Measurements from ENCODE around the gene EYS. TPM values are rescaled to one million over a fixed set of nuclear protein-coding genes. Genes with fewer than 3 reads are reported as not detected.
"Not testable (repeated sequence)": the region's sequence is repeated elsewhere in the genome, so short reads cannot be mapped to it uniquely, and the experiment has no call there.

Gene EYS
- total RNA-seq, 1 donor from 2014 or later: not detected

DNA sequence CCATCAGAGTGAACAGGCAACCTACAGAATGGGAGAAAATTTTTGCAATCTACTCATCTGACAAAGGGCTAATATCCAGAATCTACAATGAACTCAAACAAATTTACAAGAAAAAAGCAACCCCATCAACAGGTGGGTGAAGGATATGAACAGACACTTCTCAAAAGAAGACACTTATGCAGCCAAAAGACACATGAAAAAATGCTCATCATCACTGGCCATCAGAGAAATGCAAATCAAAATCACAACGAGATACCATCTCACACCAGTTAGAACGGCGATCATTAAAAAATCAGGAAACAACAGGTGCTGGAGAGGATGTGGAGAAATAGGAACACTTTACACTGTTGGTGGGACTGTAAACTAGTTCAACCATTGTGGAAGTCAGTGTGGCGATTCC lies 1773.1 kb downstream of the EYS start:
- DNase-seq; H3K36me3 Mint-ChIP-seq (ENCODE audit: low read depth); intact Hi-C loops (cut with micrococcal nuclease); H3K27me3 Mint-ChIP-seq; H3K27ac Mint-ChIP-seq; H3K4me3 Mint-ChIP-seq; H3K9me3 Mint-ChIP-seq; H3K4me1 Mint-ChIP-seq: not testable (repeated sequence)

DNA sequence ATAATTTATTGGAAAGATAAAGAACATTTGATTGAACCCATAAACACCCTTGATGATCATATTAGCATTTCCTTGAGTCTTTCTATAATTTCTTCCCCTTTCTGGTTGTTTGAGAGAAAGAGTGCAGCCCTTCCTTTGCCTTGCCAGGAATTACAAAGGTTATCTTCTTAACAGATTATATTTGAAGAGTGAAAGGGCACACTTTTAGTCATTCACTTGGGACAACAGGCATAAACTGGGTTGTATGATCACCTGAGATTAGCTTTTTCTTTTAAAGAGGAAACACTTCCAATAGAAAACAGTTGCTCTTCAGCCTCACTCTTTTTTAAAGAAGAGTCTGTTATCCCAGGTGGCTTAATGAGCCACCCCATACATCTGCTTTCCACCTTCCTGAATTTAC lies 1776.2 kb downstream of the EYS start:
- Mint-ChIP-seq H3K27me3 (no peaks in the 10 kb centered on the region), H3K27ac (no peak overlapping the region), H3K4me1 (no peaks in the 10 kb centered on the region), H3K36me3 (ENCODE audit: low read depth) (no peaks in the 10 kb centered on the region), H3K4me3 (no peak overlapping the region), H3K9me3 (no peaks in the 10 kb centered on the region)
- DNase-seq: no peak
- intact Hi-C loops (cut with micrococcal nuclease): no loop called here

GRCh38 chr6:63929111-63929510 lies 1777.9 kb downstream of the EYS start:
- Mint-ChIP-seq H3K27ac (no peak overlapping the region), H3K9me3 (no peaks in the 10 kb centered on the region), H3K36me3 (ENCODE audit: low read depth) (no peaks in the 10 kb centered on the region), H3K4me1 (no peaks in the 10 kb centered on the region), H3K27me3 (no peaks in the 10 kb centered on the region), H3K4me3 (no peak overlapping the region)
- no peak for DNase-seq
- intact Hi-C loops (cut with micrococcal nuclease): no loop called here

DNA sequence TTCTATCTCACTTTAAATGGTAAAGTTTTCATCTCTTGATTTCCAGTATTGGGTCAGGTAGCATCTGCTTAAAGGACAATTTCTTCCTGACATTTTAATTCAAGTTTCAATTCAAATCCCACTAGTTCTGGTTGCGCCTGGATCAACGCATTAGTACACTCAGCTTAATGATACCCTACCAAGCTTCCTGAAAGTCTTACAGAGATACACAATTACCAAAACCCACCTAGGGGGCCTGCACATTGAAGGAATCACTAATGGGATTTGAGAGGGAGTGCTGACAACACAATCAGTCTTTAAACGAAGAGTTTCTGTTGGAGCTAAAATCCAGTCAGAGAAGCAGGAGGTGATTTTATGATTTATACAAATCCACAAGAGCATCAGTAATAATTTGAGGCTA lies 1778.4 kb downstream of the EYS start:
- Mint-ChIP-seq H3K27ac (no peak overlapping the region), H3K9me3 (no peaks in the 10 kb centered on the region), H3K4me1 (no peaks in the 10 kb centered on the region), H3K4me3 (no peak overlapping the region), H3K27me3 (no peaks in the 10 kb centered on the region), H3K36me3 (ENCODE audit: low read depth) (no peaks in the 10 kb centered on the region)
- no peak for DNase-seq
- intact Hi-C loops (cut with micrococcal nuclease): no loop called here

- Mint-ChIP-seq H3K27ac (no peak overlapping the region), H3K36me3 (ENCODE audit: low read depth) (no peaks in the 10 kb centered on the region), H3K4me1 (no peaks in the 10 kb centered on the region), H3K9me3 (no peaks in the 10 kb centered on the region), H3K27me3 (no peaks in the 10 kb centered on the region), H3K4me3 (no peak overlapping the region)
- no peak for DNase-seq
- intact Hi-C loops (cut with micrococcal nuclease): no loop called here
Observed at GRCh38 chr6:63926950-63927927, 1779.8 kb downstream of the EYS start.

DNA sequence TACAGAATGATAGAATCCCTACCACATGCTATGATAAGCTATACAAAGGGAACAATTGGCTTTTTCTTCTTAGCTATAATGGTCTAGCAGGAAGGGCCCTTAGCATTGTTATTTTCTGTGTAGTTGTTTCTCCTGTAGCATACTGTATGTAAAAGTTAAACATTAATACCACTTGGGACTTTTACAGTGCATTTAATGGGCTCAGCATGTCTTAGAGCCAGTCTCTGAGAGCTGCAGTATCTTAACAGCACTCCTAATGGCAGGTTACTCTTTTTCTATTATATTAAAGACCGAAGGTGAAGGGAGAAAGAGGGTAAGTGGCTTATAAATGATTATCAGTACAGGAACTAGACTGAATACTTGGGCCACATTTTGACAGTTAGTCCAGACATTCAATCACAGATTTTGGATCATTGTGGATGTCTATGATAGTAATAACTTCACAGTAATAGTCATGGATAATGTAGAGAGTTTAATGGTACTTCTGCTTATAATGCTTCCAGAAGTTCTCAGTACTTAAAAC lies 1780.7 kb downstream of the EYS start:
- Mint-ChIP-seq H3K27ac (no peak overlapping the region), H3K27me3 (no peaks in the 10 kb centered on the region), H3K36me3 (ENCODE audit: low read depth) (no peaks in the 10 kb centered on the region), H3K4me1 (no peaks in the 10 kb centered on the region), H3K4me3 (no peak overlapping the region), H3K9me3 (no peaks in the 10 kb centered on the region)
- DNase-seq: no peak
- intact Hi-C loops (cut with micrococcal nuclease): no loop called here

- no peaks in the 10 kb centered on the region for H3K4me1 Mint-ChIP-seq
- no peak for DNase-seq
- intact Hi-C loops (cut with micrococcal nuclease): no loop called here
Observed at GRCh38 chr6:63923139-63923739, 1783.8 kb downstream of the EYS start.

GRCh38 chr6:63919556-63920110 lies 1787.4 kb downstream of the EYS start:
- no peak overlapping the region for H3K4me3 Mint-ChIP-seq
- intact Hi-C loops (cut with micrococcal nuclease): no loop called here
- peaks cover 2% of the 10 kb centered on the region for H3K27me3 Mint-ChIP-seq
- no peaks in the 10 kb centered on the region for H3K9me3 Mint-ChIP-seq
- H3K36me3 Mint-ChIP-seq (ENCODE audit: low read depth): no peaks in the 10 kb centered on the region
- no peak overlapping the region for H3K27ac Mint-ChIP-seq
- H3K4me1 Mint-ChIP-seq: no peaks in the 10 kb centered on the region
- DNase-seq: no peak

More at GRCh38 chr6:63923139-63923739, 1783.8 kb downstream of the EYS start:
- no peaks in the 10 kb centered on the region for H3K36me3 Mint-ChIP-seq (ENCODE audit: low read depth)
- H3K27ac Mint-ChIP-seq: no peak overlapping the region
- peaks cover 2% of the 10 kb centered on the region for H3K27me3 Mint-ChIP-seq
- H3K4me3 Mint-ChIP-seq: no peak overlapping the region
- H3K9me3 Mint-ChIP-seq: no peaks in the 10 kb centered on the region

DNA sequence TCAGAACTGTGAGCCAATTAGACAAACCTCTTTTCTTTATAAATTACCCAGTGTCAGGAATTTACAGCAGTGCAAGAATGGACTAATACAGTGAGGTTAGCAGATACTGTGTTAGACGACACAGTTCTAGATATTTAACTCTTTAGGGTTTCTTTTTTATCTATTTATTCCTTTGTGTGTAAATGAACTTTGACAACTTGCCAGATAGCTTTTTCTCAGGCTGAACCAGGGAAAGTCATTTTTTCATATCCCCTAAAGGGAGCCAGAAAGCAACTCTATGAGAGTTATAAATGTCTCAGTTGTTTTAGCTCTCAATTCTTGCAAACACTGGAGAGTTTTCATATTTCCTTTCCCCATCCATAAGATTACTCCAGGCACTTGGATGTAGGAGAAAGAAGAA lies 1794.1 kb downstream of the EYS start:
- Mint-ChIP-seq H3K4me1 (no peaks in the 10 kb centered on the region), H3K4me3 (no peak overlapping the region), H3K36me3 (ENCODE audit: low read depth) (no peaks in the 10 kb centered on the region), H3K9me3 (no peaks in the 10 kb centered on the region), H3K27ac (no peak overlapping the region), H3K27me3 (no peaks in the 10 kb centered on the region)
- intact Hi-C loops (cut with micrococcal nuclease): no loop called here
- DNase-seq: no peak

- DNase-seq: no peak
- Mint-ChIP-seq H3K36me3 (ENCODE audit: low read depth) (no peaks in the 10 kb centered on the region), H3K4me3 (no peak overlapping the region), H3K9me3 (no peaks in the 10 kb centered on the region), H3K4me1 (no peaks in the 10 kb centered on the region), H3K27ac (no peak overlapping the region), H3K27me3 (no peaks in the 10 kb centered on the region)
- intact Hi-C loops (cut with micrococcal nuclease): no loop called here
Observed at GRCh38 chr6:63910863-63911551, 1796.0 kb downstream of the EYS start.

DNA sequence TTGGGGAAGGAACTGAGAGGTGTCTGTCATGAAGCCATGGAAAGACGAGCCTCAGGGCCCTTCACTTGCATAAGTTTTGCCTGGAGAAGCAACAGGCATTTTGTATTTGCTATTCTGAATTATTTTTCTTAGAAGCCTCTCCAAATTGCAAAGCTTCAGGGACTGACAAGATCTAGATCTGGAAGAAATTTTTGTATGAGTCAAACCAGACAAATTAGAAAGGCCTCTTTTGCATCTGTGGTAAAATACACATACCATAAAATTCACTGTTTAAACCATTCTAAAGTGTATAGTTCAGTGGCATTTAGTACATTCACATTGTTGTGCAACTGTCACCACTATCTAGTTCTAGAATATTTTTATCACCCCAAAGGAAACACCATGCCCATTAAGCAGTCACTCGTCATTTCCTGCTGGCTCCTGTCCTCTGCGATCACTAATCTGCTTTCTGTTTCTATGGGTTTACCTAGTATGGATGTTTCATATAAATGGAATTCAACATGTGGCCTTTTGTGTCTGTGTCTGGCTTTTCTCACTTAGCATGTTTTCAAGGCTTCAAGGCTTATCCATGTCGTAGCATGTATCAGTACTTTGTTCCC lies 1802.3 kb downstream of the EYS start:
- Mint-ChIP-seq H3K36me3 (ENCODE audit: low read depth) (no peaks in the 10 kb centered on the region), H3K27ac (no peak overlapping the region), H3K4me3 (no peak overlapping the region), H3K4me1 (no peaks in the 10 kb centered on the region), H3K9me3 (no peaks in the 10 kb centered on the region), H3K27me3 (no peaks in the 10 kb centered on the region)
- DNase-seq: no peak
- intact Hi-C loops (cut with micrococcal nuclease): no loop called here

- Mint-ChIP-seq H3K4me3 (no peak overlapping the region), H3K27ac (no peak overlapping the region), H3K27me3 (no peaks in the 10 kb centered on the region), H3K9me3 (no peaks in the 10 kb centered on the region), H3K36me3 (ENCODE audit: low read depth) (no peaks in the 10 kb centered on the region), H3K4me1 (no peaks in the 10 kb centered on the region)
- intact Hi-C loops (cut with micrococcal nuclease): no loop called here
- DNase-seq: no peak
Observed at GRCh38 chr6:63899550-63899949, 1807.5 kb downstream of the EYS start.

DNA sequence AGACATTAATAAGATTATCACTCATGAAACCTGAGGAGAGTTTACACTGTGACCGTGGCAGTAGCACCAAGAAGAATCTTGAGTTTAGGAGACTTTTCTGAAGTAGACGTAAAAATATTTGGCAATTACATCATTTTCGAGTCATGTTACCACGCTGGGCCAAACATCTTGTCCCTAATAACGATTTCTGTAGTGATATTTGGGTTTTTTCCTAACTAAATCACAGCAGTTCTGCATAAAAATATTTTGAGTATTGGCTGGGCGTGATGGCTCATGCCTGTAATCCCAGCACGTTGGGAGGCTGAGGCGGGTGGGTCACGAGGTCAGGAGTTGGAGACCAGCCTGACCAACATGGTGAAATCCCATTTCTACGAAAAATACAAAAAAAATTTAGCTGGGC lies 1809.1 kb downstream of the EYS start:
- intact Hi-C loops (cut with micrococcal nuclease): no loop called here
- Mint-ChIP-seq H3K27me3 (no peaks in the 10 kb centered on the region), H3K9me3 (no peaks in the 10 kb centered on the region), H3K4me3 (no peak overlapping the region), H3K4me1 (no peaks in the 10 kb centered on the region), H3K27ac (no peak overlapping the region), H3K36me3 (ENCODE audit: low read depth) (no peaks in the 10 kb centered on the region)
- DNase-seq: no peak
